ENCODE measurements around the gene DCAF11.

DCAF11 gene

GRCh38 chr14:24114532-24115421 lies at the start of gene DCAF11, which contains the start of gene NRL:
Gene DCAF11, plus strand, starts transcription at chr14:24114777. Its CDS starts 818 bp downstream, at chr14:24115595.
Gene NRL, minus strand, starts transcription at chr14:24114949. Its CDS starts 32,101 bp downstream, at chr14:24082848.
- DNase-seq = peak; percentile 99 to 100

- DNase-seq = no peak
Observed at GRCh38 chr14:24064856-24065255, 49.7 kb upstream of the DCAF11 start.

GRCh38 chr14:24065408-24065807 lies 49.2 kb upstream of the DCAF11 start:
- DNase-seq = no peak

- no peak for DNase-seq
Observed at GRCh38 chr14:24066496-24067132, 48.0 kb upstream of the DCAF11 start.

- DNase-seq = no peak
Observed at GRCh38 chr14:24067133-24068082, 47.2 kb upstream of the DCAF11 start.

- no peak for DNase-seq
Observed at GRCh38 chr14:24068711-24069410, 45.7 kb upstream of the DCAF11 start.

- no peak for DNase-seq
Observed at GRCh38 chr14:24069411-24069735, 45.2 kb upstream of the DCAF11 start.

- DNase-seq = no peak
Observed at GRCh38 chr14:24070285-24071143, 44.1 kb upstream of the DCAF11 start.

- no peak for DNase-seq
Observed at GRCh38 chr14:24071144-24071697, 43.4 kb upstream of the DCAF11 start, which contains the start of gene CPNE6. Gene CPNE6, plus strand, starts transcription at chr14:24071562. Its CDS starts 1,375 bp downstream, at chr14:24072937.

- no peak for DNase-seq
Observed at GRCh38 chr14:24071836-24072430, 42.6 kb upstream of the DCAF11 start.

- DNase-seq = no peak
Observed at GRCh38 chr14:24072436-24072835, 42.1 kb upstream of the DCAF11 start.

GRCh38 chr14:24072881-24073877 lies 41.4 kb upstream of the DCAF11 start:
- DNase-seq = no peak

GRCh38 chr14:24074625-24075484 lies 39.7 kb upstream of the DCAF11 start:
- DNase-seq = no peak

- DNase-seq = no peak
Observed at GRCh38 chr14:24075485-24076301, 38.9 kb upstream of the DCAF11 start.

GRCh38 chr14:24076302-24076601 lies 38.3 kb upstream of the DCAF11 start:
- DNase-seq = no peak

GRCh38 chr14:24077086-24077485 lies 37.5 kb upstream of the DCAF11 start:
- DNase-seq = no peak

GRCh38 chr14:24078146-24078545 lies 36.4 kb upstream of the DCAF11 start:
- DNase-seq = no peak
